Esophagus muscularis mucosa (tissue), 4 donors: ENCODE data around the gene RAMP3.

Experiments used
- CTCF ChIP-seq, 3 experiments: fragments of 200-600 bp in 2 of 3; fragments of 450-650 bp in 1 of 3; sonication (generic) in 2 of 3; IDR thresholded peaks; one replicate each; pipeline ENCODE4 v1.5.1; 2017 to 2019; ENCODE audit warnings: antibody characterized with exemption in 3 of 3, mild to moderate bottlenecking in 2 of 3, moderate library complexity in 1 of 3
- EP300 ChIP-seq: sonication (generic); formaldehyde crosslinking; IDR thresholded peaks from one replicate; pipeline ENCODE4 v1.6.1; 2017; ENCODE audit warnings: antibody characterized with exemption
- POLR2A ChIP-seq: fragments of 450-650 bp; IDR thresholded peaks from one replicate; pipeline ENCODE4 v1.6.1; 2017; ENCODE audit warnings: antibody characterized with exemption, moderate library complexity, mild to moderate bottlenecking, low read depth

- TF ChIP-seq EP300, result no peak
- no peak for TF ChIP-seq POLR2A
- no peak for TF ChIP-seq CTCF (IDR thresholded peaks at IDR 0.05)
These were observed 24.2 kb upstream of the RAMP3 start for GRCh38 chr7:45133352-45133751.
